Stimulated activated CD8-positive, alpha-beta memory T cell treated with anti-CD3 and anti-CD28 coated beads, Interleukin-15, amount 100 ng/mL, for 4 hours (primary cell): ENCODE data around the gene CALHM5.
"Not testable (repeated sequence)": the region's sequence is repeated elsewhere in the genome, so short reads cannot be mapped to it uniquely, and the experiment has no call there.

Experiments
- DNase-seq, 2 donors: peaks; one replicate each; pipeline ENCODE4 v3.0.0-alpha.2; 2020; ENCODE audit warnings: low read depth in 2 of 2

CALHM5 gene, protein sequence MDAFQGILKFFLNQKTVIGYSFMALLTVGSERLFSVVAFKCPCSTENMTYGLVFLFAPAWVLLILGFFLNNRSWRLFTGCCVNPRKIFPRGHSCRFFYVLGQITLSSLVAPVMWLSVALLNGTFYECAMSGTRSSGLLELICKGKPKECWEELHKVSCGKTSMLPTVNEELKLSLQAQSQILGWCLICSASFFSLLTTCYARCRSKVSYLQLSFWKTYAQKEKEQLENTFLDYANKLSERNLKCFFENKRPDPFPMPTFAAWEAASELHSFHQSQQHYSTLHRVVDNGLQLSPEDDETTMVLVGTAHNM

DNA sequence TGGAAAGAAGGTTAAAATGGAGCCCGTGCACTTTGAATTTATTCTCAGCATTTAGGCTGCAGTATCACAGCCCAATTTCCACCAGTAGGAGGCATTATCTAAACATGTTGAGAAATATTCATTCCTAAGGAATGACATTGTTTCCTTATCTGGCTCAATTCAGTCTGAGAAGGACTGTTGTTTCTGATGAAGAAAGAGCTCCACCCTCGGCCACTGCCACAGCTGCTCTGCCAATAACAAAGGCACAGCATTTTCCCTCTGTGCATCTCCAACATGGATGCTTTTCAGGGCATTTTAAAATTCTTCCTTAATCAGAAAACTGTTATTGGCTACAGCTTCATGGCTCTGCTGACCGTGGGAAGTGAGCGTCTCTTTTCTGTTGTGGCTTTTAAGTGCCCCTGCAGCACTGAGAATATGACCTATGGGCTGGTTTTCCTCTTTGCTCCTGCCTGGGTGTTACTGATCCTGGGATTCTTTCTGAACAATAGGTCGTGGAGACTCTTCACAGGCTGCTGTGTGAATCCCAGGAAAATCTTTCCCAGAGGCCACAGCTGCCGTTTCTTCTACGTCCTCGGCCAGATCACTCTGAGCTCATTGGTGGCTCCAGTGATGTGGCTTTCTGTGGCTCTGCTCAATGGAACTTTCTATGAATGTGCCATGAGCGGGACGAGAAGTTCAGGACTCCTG is at the start of gene CALHM5:
CALHM5 (plus strand) TSS at position 216 of the 687 bp plus-strand sequence; CDS start at position 274, 58 bp downstream.
- no peak for DNase-seq

DNA sequence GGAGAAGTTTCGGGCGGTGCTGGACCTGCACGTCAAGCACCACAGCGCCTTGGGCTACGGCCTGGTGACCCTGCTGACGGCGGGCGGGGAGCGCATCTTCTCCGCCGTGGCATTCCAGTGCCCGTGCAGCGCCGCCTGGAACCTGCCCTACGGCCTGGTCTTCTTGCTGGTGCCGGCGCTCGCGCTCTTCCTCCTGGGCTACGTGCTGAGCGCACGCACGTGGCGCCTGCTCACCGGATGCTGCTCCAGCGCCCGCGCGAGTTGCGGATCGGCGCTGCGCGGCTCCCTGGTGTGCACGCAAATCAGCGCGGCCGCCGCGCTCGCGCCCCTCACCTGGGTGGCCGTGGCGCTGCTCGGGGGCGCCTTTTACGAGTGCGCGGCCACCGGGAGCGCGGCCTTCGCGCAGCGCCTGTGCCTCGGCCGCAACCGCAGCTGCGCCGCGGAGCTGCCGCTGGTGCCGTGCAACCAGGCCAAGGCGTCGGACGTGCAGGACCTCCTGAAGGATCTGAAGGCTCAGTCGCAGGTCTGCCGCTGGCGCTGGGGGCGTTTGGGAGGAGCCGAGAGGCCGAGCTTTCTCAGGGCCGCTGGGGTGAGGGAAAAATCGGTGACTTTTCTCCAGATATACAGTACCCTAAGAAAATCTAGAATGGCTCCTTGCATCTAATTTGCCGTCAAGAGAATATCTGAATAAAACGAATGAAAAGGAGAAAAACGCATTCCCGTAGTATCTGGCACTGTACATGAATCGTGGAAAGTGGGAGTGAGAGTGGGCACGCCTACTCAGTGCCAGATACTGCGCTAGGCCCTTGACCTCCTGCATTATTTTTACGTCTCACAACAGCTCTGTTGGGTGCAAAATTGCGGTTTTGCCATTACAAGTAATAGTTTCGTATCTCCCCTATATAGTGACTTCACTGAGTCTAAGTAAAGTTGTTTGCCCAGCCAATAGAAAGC is 49.2 kb upstream of the CALHM5 start:
- peak in 1 of 2 donors; percentile 32 for DNase-seq

DNA sequence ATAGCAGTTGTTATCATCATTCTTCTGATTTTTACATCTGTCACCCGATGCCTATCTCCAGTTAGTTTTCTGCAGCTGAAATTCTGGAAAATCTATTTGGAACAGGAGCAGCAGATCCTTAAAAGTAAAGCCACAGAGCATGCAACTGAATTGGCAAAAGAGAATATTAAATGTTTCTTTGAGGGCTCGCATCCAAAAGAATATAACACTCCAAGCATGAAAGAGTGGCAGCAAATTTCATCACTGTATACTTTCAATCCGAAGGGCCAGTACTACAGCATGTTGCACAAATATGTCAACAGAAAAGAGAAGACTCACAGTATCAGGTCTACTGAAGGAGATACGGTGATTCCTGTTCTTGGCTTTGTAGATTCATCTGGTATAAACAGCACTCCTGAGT is 48.1 kb upstream of the CALHM5 start:
- no peak for DNase-seq

DNA sequence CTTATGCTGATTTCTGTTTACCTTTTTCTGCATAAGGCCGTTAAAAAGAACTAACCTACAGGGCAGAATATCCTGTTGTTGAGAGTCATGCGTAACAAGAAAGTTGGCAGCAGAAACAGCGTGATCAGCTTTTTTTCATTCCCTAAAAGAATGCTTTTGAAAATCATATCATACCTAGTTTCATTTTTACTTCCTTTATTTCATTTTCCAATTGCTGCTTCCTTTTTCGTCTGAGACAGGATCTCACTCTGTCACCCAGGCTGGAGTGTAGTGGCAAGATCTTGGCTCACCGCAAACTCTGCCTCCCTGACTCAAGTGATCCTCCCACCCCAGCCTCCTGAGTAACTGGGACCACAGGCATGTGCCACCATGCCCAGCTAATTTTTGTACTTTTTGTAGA is 46.2 kb upstream of the CALHM5 start:
- no peak for DNase-seq

DNA sequence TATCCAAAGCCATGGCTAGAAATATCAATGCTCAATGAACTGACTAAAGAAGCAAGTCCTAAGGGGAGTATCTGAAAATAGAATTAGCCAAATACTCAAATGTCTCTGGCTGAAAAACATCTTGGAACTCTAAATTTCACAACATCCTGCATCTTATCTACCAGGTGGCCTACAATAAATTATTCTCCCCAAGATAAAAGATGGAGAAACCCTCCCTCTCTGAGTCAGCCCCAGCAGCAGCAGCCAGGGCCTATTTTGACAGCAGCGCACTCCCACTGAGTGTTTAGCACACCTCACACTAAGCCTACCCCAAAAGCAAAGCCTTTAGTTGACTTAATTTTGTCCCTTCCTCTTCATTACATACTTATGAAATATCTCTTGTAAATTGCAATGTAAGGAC is 44.3 kb upstream of the CALHM5 start:
- DNase-seq: no peak

DNA sequence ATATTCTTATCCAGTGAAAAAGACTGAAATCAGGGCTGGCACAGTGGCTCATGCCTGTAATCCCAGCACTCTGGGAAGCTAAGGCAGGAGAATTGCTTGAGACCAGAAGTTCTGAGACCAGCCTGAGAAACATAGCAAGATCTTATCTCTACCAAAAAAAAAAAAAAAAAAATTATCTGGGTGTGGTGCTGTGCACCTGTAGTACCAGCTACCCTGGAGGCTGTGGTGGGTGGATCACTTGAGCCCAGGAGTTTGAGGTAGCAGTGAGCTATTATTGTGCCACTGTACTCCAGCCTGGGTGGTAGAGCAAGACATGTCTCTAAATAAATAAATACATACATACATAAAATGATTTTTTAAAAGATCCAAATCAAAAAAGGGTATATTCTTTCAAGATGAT is 43.9 kb upstream of the CALHM5 start:
- DNase-seq: no peak

DNA sequence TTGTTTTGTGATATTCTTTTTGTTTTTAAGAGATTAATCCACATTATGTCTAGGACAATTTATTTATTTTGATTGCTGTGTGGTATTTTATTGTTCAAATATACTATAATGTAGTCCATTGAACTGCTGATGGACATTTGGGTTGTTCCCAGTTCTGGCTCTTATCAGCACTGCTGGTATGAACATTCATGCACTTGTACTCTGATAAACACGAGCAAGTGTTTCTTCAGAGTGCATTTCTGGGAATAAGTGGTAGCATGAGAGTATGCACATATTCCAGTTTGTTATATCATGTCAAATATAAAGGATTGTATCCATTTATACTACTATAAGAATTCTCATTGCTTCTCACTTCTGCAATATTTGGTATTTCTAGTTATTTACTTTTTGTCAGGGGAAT is 43.1 kb upstream of the CALHM5 start:
- DNase-seq: no peak

DNA sequence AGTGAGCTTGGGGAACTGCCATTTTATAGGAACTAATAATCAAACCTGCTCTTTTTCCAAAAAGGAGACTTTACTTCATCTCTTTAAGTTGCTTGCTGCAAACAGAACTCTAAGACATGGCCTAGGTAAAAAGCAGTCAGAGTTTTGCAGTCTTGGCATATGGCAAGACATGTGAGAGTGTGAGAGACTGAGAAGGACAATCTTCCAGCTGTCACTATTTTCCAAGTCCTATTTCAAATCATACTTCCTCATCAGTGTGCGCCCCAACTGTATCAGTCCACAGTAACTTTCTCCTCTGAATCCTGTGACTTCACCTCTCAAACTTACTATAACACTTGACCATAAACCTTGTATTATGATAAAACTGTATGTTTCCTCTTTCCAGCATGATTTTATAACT is 39.9 kb upstream of the CALHM5 start:
- DNase-seq: no peak

DNA sequence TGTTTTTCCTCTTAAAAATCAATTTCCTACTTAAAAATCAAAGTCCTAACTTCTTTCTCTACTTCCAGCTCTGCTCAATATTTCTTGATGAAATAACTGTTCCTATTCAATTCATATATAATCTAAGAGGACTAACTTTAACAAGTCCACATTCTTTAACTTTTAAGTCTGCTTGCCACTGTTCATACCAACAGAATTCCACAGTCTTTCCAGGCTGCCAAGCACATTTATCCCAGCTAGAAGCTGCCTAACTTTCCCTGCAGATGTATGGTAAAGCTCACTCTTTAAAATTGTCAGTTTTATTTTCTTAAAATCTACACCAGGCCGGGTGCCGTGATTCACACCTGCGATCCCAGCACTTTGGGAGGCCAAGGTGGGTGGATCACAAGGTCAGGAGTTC is 38.7 kb upstream of the CALHM5 start:
- DNase-seq: no peak

DNA sequence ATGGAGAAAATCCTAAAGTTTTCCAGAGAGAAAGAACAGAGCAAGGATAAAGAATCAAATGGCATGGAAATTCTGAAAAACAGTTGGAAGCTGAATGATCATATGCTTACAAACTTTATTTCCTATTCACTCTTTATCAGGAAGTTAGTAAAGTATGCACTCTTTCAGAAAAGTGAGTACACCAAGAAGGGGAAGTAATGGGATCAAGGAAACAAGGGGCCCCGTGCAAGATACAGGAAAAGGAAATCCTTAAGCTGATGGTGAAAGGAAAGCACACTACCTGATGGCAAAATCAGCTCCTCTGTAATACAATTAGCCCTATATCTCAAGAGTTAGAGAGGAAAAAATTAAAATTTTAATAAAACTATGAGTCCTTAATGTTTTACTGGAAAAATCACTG is 36.3 kb upstream of the CALHM5 start:
- no peak for DNase-seq

DNA sequence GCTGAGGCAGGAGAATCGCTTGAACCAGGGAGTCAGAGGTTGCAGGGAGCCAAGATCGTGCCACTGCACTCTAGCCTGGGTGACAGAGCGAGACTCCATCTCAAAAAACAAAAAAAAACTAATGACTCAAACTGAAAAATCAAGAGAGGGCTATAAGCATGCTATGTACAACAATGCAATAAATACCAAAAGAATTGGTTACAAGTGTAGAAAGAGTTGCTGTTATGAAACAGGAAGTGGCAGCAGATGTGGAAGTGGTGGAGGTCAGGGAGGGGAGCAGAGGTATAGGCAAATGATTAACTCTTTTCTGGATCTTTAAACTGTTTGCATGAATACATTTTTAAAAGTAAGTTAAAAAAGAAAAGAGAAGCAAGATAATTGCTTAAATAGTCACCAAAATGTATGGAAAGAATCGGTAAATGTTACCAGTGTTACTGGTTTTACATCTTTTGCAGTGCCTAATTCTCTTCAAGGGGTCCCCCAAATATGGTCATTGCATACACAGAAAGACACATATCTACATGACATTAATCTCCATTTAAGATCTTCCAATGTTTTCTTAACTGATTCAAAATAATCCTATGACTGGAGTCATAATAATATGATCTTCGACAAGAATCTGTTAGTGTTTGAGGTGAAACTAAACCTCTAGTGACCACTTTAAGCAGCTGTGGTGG is 35.3 kb upstream of the CALHM5 start:
- no peak for DNase-seq

DNA sequence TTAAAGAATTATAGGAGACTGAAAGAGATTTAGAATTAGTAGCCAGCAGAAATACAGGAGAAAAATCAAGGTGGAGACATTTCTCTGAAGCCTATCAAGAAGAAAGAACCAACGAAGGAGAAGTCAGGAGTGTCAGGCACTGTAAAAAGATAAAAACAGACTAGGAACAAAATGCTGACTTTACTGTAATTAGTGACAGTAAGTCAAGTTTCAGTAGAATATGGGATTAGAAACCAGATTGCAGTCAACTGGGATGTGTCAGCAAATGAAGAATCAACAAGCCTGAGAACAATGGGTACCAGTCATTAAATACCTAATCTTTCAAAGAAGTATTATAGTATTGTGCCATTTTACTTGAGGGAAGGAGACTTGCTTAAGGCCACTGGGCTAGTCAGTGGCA is 28.7 kb upstream of the CALHM5 start:
- no peak for DNase-seq

DNA sequence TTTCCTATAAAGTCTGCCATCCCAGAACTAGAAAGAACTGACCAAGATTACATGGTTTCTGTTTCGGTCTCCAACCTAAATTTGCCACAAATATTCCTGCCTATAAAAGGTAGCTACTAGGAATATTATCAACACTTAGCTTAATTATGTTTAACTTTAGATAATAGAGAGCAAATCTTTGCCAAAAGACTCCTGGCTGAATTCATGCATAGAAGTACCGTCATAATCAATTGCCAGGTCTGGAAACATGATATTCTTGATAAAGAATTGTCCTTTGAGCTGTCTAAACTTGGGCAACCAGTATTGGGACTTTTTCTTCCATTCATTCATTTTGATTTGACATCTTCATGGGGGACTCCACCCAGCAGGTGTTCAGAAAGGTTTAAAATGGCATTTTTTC is 27.8 kb upstream of the CALHM5 start:
- no peak for DNase-seq

DNA sequence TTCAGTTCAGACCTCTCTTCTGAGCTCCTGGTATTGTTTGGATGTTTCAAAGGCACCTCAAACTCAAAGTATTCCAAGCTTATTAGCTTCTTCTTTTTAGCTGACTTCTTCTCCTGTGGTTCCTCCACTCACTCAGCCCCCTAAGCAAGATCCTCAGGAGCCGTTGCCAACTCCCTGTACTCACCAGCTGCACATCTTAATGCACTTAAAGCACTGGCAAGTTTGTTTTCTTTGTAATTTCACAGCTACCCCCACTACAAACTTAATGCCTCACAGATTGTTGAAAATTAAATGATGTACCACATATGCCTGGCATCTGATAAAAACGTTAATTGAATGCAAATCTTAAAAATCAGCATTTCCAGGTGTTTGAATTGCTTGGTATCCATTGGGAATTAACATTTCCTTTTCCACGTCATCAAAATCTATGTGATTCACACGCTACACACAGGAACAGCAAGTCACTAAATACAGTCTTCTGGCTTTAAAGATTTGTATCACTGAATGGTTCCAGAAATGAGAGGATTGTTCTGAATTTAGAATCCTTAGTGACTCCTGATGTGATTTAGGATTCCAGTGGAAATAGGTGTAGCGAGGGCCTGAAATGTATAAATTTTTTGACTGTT is 25.8 kb upstream of the CALHM5 start:
- no peak for DNase-seq

DNA sequence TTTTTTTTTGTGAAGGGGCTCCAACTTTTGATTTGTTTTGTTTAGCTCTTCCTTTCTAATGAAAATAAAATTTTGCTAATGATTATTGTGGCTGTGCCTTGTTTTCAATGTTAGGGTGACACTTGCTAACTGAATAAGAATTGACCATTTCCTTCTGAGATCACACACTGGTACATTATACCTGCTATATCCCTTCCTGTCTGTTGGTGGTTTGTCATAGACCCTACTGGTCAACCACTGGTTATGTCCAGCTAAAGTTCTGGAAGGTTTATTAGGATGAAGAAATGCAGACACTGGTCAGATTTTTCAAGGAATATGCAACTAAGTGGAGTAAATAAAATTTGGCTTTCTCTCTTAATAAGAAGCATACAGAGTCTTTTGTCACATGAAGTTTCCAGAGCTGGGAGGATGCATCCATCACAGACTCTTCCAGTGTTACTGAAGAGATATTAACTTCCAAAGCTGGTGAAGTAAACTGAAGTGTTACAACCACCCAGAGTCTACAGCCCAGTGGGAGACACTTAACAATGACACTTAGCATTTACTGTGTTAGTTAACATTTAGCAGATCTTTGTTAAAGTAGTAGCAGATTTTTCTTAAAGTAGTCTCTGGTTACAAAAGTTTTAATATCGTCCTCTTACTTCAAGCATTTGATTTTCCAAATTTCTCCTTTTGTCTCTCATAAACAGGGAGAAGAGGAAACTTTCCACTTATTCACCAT is 19.7 kb upstream of the CALHM5 start:
- no peak for DNase-seq

DNA sequence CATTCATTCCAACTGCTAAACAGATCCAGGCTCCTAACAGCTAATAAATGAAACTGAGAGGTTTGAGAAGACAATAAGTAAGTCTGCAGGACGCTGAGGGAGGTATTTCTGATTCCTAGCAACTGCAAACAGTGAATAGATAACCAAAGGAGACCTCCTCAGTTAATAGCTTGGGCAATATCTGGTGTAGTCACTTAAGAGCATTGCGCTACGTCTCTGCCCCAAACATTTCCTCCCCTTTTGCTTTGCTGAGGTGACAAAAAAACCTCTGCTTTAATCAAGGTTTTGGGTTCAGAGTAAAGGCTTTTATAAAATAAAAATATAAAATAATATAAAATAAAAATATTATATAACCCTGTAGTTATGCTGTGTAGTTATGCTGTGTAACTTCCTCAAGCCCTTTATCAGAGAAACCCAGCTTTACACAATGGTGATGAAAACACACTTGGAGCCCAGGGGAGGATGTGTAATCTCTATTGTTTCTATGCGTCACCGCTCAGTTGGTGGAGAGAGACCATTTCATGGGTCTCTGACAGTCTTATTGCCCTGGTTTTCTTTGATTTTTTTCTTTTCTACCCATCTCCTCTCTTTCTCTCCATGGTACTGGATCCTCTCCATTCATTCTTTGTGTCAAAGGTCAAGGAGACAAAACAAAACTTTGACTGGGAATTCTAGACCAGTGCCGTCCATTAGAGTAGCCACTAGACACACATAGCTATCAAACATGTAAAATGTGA is 18.9 kb upstream of the CALHM5 start:
- DNase-seq: no peak

DNA sequence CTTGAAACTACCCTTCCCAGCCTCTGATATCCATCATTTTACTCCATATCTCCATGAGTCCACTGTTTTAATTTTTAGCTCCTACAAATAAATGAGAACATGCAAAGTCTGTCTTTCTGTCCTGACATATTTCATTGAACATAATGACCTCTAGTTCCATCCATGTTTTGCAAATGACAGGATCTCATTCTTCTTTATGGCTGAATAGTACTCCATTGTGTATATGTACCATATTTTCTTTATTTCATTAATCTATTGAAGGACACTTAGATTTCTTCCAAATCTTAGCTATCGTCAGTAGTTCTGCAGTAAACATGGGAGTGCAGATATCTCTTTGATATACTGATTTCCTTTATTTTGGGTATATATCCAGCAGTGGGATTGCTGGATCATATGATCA is 16.3 kb upstream of the CALHM5 start:
- not testable (repeated sequence) for DNase-seq

DNA sequence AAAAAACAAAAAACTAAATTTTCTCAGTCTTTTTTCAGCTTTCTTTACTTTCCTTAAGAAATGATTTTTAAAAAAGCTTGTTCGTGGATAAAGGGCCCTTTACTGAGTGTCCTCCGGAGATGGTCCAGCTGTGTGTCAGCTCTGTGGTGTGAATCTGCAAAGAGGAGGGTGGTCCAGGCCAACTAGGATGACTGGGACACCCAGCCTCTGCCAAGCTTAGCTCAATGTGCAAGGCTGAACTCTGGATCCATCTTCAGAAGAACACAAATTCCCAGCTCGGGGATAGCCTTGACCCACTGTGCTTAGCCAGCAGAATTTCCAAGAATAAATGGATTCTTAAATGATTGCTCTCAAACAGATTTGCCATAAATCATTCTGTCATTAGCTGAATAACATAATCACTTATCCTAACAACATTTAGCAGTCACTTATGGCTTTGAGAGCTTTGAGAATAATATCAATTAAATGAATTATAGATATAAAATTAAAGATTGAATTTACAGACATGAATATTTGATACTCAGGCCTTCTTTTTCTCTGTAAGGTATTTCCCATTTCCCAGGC is 14.2 kb upstream of the CALHM5 start:
- DNase-seq: no peak

DNA sequence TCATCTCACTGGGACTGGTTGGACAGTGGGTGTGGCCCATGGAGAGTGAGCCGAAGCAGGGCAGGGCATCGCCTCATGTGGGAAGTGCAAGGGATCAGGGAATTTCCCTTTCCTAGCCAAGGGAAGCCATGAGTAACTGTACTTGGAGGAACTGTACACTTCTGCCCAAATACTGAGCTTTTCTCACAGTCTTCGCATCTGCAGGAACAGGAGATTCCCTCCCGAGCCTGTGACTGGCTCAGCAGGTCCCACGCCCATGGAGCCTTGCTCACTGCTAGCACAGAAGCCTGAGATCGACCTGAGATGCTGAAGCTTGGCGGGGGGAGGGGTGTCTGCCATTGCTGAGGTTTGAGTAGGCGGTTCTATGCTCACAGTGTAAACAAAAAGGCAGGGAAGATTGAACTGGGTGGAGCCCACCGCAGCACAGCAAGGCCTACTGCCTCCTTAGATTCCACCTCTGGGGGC is 10.4 kb upstream of the CALHM5 start:
- DNase-seq: no peak

DNA sequence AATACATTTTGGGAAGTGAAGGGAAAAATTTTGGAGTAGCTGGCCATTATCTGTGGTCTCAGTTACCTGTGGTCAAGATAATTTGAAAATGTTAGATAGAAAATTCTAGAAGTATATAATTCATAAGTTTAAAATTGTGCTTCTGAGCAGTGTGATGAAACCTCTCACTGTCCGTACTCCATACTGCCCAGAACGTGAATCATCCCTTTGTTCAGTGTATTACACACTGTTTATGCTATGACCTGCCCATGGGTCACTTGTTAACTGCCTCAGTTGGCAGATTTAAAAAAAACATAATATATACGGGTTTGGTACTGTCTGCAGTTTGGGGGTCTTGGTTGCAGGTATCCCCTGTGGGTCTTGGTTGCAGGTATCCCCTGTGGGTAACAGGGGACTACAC is 4.1 kb upstream of the CALHM5 start:
- no peak for DNase-seq
